HepG2 (cell line): ENCODE measurements around the gene SALL2. TPM values are rescaled to one million over a fixed set of nuclear protein-coding genes. Genes with fewer than 3 reads are reported as not detected.

ENCODE experiments used
- ATAC-seq: fragments of 200-7000 bp; cut with Tn5 transposase; 3 replicates; pipeline ENCODE4 v1.9.1; 2020; ENCODE audit warnings: mild to moderate bottlenecking, moderate library complexity
- BruUV-seq: library from RNA; stranded (reverse); fragments of 400-500 nt; replicated peaks from 2 replicates; lab custom pipeline; 2021; lab: Mats Ljungman, UMichigan
- CTCF ChIA-PET: fragments of 300-600 bp; formaldehyde crosslinking; extraction: SDS; loops from one replicate; lab custom pipeline; 2021; ENCODE audit warnings: low total read pairs, inconsistent platforms, low intra/inter-chr PET ratio; lab: Yijun Ruan, JAX
- POLR2A ChIA-PET: fragments of 350-600 bp; sonication (Branson Sonifier 250); formaldehyde crosslinking; loops from one replicate; lab custom pipeline; 2020; ENCODE audit warnings: antibody characterized with exemption, inconsistent platforms; lab: Yijun Ruan, JAX
- DNase-seq: peaks from one replicate; pipeline ENCODE4 v3.0.0-alpha.2; 2015; ENCODE audit warnings: low spot score
- FAIRE-seq: peaks from 3 replicates; lab custom pipeline; 2011; peaks lifted over from hg19 to GRCh38; lab: Jason Lieb, UNC
- H2AFZ ChIP-seq: one replicate; pipeline ENCODE4 v1.6.1; 2011; ENCODE audit warnings: low read length, inconsistent platforms
- H3K27ac ChIP-seq: fragments of 300-600 bp; 3 replicates; pipeline ENCODE4 v1.8.0; 2011; ENCODE audit warnings: mixed run types, mild to moderate bottlenecking, mixed read lengths, low read length, inconsistent platforms; ENCODE audit not compliant: insufficient read depth; ENCODE audit errors: extremely low read length
- H3K27me3 ChIP-seq, 2 experiments: fragments of 200-600 bp in 1 of 2; 2 replicates in 1 of 2; 3 replicates in 1 of 2; pipeline versions ENCODE4 v1.6.0 to v1.8.0; 2011; ENCODE audit warnings: low read length in 2 of 2, mild to moderate bottlenecking in 2 of 2, moderate library complexity in 2 of 2, inconsistent platforms in 1 of 2; ENCODE audit not compliant: insufficient read depth in 2 of 2, control insufficient read depth in 1 of 2
- H3K36me3 ChIP-seq, 2 experiments: fragments of 200-600 bp in 1 of 2; replicated peaks in 1 of 2; 2 replicates in 1 of 2; 3 replicates in 1 of 2; pipeline versions ENCODE4 v1.5.1 to v1.8.0; 2011; ENCODE audit warnings: low read length in 2 of 2, inconsistent platforms in 1 of 2; ENCODE audit not compliant: insufficient read depth in 2 of 2, control insufficient read depth in 1 of 2
- H3K4me1 ChIP-seq: 2 replicates; pipeline ENCODE4 v1.5.1; 2012; ENCODE audit warnings: low read length, inconsistent platforms; ENCODE audit not compliant: insufficient read depth
- H3K4me2 ChIP-seq: 2 replicates; pipeline ENCODE4 v1.6.0; 2011; ENCODE audit warnings: low read depth, low read length, inconsistent platforms
- H3K4me3 ChIP-seq, 3 experiments: fragments of 200-600 bp in 1 of 3; sonication (generic), shearing (Covaris generic) in 1 of 3; replicated peaks in 1 of 3; 2 replicates each; pipeline ENCODE4 v1.5.1; 2011 to 2016; ENCODE audit warnings: low read length in 3 of 3, inconsistent platforms in 2 of 3, low read depth in 2 of 3, mild to moderate bottlenecking in 2 of 3, control low read depth in 1 of 3, mixed read lengths in 1 of 3; ENCODE audit not compliant: insufficient read depth in 1 of 3
- H3K79me2 ChIP-seq: one replicate; pipeline ENCODE4 v1.6.1; 2011; ENCODE audit warnings: low read length, inconsistent platforms; ENCODE audit not compliant: insufficient read depth
- H3K9ac ChIP-seq: 2 replicates; pipeline ENCODE4 v1.6.0; 2011; ENCODE audit warnings: mild to moderate bottlenecking, low read depth, low read length, inconsistent platforms; ENCODE audit not compliant: insufficient read depth
- H3K9me3 ChIP-seq: 2 replicates; pipeline ENCODE4 v1.5.1; 2012; ENCODE audit warnings: mild to moderate bottlenecking, low read length
- H4K20me1 ChIP-seq: 2 replicates; pipeline ENCODE4 v1.6.0; 2011; ENCODE audit warnings: inconsistent platforms, mild to moderate bottlenecking, low read length, moderate library complexity; ENCODE audit not compliant: insufficient read depth
- AHR ChIP-seq: IDR thresholded peaks from 2 replicates; pipeline ENCODE4 v1.6.1; 2018; ENCODE audit warnings: missing genetic modification reagents, missing compliant biosample characterization
- GPBP1L1 ChIP-seq: sonication (generic); formaldehyde crosslinking; IDR thresholded peaks from 2 replicates; pipeline ENCODE4 v1.5.0; 2020; ENCODE audit warnings: mild to moderate bottlenecking, missing genetic modification reagents
- NFRKB ChIP-seq: fragments of 450-650 bp; IDR thresholded peaks from 2 replicates; pipeline ENCODE4 v1.6.1; 2017
- PHF20 ChIP-seq: sonication (generic); formaldehyde crosslinking; IDR thresholded peaks from 2 replicates; pipeline ENCODE4 v1.5.0; 2020; ENCODE audit warnings: mild to moderate bottlenecking, missing genetic modification reagents
- ZBTB42 ChIP-seq: sonication (generic); formaldehyde crosslinking; IDR thresholded peaks from 2 replicates; pipeline ENCODE4 v1.5.0; 2020; ENCODE audit warnings: mild to moderate bottlenecking, missing genetic modification reagents
- ZFP1 ChIP-seq: IDR thresholded peaks from 2 replicates; pipeline ENCODE4 v1.6.1; 2016
- whole genome bisulfite sequencing: methylation state at CpG from one replicate; pipeline ENCODE4 v1.1.6; 2017; ENCODE audit warnings: low lambda C conversion rate; 5-methylcytosine and 5-hydroxymethylcytosine counted together
- in situ Hi-C: cut with HindIII; loops from 2 replicates; pipeline ENCODE4 v1.10.0; 2017; ENCODE audit warnings: low pct_unique_long_range_greater_than_20kb; ENCODE audit not compliant: extremely low pct_ligation_motif_present
- intact Hi-C: fragments of 100-400 bp; cut with micrococcal nuclease; formaldehyde crosslinking; loops from one replicate; pipeline ENCODE4 v1.10.0; 2022; ENCODE audit not compliant: unreplicated experiment
- polyA plus RNA-seq, 8 experiments: library from polyadenylated mRNA; depleted of rRNA in 3 of 8; stranded (reverse) in 7 of 8; unstranded in 1 of 8; fragments of >200 nt; fragmentation: Illumina TruSeq in 4 of 8; extraction: Trizol in 4 of 8; gene quantifications; 2 replicates each; pipeline versions ENCODE4 v1.2.1 to v1.2.3, GENCODE V29; 2011 to 2016; ENCODE audit warnings: low read depth in 4 of 8, missing spikeins in 1 of 8, mixed read lengths in 1 of 8; ENCODE audit not compliant: insufficient read depth in 1 of 8
- total RNA-seq, 5 experiments: library from RNA; depleted of rRNA; stranded (reverse); fragments of >200 nt; fragmentation: Illumina TruSeq; extraction: Trizol; gene quantifications; 2 replicates each; pipeline ENCODE4 v1.2.3, GENCODE V29; 2016; ENCODE audit warnings: low read depth in 1 of 5
- TF ChIP-seq, protein P1 (sequence below): sonication (generic); formaldehyde crosslinking; IDR thresholded peaks from 2 replicates; pipeline ENCODE4 v1.5.0; 2020; ENCODE audit warnings: mild to moderate bottlenecking, missing genetic modification reagents

The SALL2 gene
- total and polyA plus RNA-seq, 2 of the 13 experiments (the other 11 are each of a cell fraction or from before 2014, with no cell fraction given), result 4.9 to 5.8 TPM

DNA sequence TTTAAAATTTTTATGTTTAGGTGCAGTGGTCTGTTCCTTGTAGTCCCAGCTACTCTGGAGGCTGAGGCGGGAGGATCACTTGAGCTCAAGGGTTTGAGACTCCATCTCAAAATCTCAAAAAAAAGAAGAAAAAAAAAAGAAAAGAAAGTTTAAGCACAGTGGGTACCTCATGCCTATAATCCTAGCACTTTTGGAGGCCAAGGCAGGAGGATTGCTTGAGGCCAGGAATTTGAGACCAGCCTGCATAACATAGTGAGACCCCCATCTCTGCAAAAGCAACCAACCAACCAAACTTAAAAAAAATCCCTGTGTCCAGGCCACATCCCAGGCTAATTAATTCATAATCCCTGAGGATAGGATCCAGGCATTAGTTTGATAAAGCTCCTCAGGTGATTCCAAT lies 3.4 kb upstream of the SALL2 start:
- ChIA-PET POLR2A (interaction anchor here (1.6 to 10.8 kb wide), 3 partner anchors 17 to 74 kb away, joined by 5 to 173 read pairs (median 8); partner anchors contain the start of genes CHD8 and METTL3), CTCF (no interaction called here)
- DNase-seq, result no peak
- FAIRE-seq, result peak; percentile 8
- WGBS, result 85% methylated on average over 1 of the region's 1 CpG
- Histone ChIP-seq H3K27ac (peak overlapping the region; percentile 85), H4K20me1 (no peaks in the 10 kb centered on the region), H2AFZ (peak overlapping the region; percentile 59), H3K27me3 (peaks cover 0 to under 1% of the 10 kb centered on the region in 2 experiments; a peak in 1 of 5 replicates), H3K36me3 (no peaks in the 10 kb centered on the region), H3K4me2 (peak overlapping the region; percentile 68; the same call in 1 of the 2 replicates), H3K4me1 (peaks cover 46% of the 10 kb centered on the region), H3K9ac (peak overlapping the region; percentile 57), H3K9me3 (peaks cover 5% of the 10 kb centered on the region), H3K4me3 (no peak overlapping the region; a peak in 1 of 6 replicates), H3K79me2 (no peaks in the 10 kb centered on the region)
- intact Hi-C loops (no loop called here), in situ Hi-C loops (no loop called here)
- BruUV-seq, result TSS peak; percentile 72
- TF ChIP-seq ZFP1 (0 out of 2 replicates have a peak, but pooled peaks have one; percentile 2), GPBP1L1 (CRISPR knock-in tag) (no peak), PHF20 (CRISPR knock-in tag) (0 out of 2 replicates have a peak, but pooled peaks have one; percentile 2), AHR (no peak), ZBTB42 (CRISPR knock-in tag) (0 out of 2 replicates have a peak, but pooled peaks have one; percentile 25), NFRKB (no peak)
- TF ChIP-seq, protein P1, sequence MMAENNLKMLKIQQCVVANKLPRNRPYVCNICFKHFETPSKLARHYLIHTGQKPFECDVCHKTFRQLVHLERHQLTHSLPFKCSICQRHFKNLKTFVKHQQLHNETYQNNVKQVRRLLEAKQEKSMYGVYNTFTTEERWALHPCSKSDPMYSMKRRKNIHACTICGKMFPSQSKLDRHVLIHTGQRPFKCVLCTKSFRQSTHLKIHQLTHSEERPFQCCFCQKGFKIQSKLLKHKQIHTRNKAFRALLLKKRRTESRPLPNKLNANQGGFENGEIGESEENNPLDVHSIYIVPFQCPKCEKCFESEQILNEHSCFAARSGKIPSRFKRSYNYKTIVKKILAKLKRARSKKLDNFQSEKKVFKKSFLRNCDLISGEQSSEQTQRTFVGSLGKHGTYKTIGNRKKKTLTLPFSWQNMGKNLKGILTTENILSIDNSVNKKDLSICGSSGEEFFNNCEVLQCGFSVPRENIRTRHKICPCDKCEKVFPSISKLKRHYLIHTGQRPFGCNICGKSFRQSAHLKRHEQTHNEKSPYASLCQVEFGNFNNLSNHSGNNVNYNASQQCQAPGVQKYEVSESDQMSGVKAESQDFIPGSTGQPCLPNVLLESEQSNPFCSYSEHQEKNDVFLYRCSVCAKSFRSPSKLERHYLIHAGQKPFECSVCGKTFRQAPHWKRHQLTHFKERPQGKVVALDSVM (CRISPR knock-in tag), result peak; percentile 90
- ATAC-seq, result no peak
